ENCODE measurements around the gene KLHDC3.

Gene KLHDC3, protein sequence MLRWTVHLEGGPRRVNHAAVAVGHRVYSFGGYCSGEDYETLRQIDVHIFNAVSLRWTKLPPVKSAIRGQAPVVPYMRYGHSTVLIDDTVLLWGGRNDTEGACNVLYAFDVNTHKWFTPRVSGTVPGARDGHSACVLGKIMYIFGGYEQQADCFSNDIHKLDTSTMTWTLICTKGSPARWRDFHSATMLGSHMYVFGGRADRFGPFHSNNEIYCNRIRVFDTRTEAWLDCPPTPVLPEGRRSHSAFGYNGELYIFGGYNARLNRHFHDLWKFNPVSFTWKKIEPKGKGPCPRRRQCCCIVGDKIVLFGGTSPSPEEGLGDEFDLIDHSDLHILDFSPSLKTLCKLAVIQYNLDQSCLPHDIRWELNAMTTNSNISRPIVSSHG

DNA sequence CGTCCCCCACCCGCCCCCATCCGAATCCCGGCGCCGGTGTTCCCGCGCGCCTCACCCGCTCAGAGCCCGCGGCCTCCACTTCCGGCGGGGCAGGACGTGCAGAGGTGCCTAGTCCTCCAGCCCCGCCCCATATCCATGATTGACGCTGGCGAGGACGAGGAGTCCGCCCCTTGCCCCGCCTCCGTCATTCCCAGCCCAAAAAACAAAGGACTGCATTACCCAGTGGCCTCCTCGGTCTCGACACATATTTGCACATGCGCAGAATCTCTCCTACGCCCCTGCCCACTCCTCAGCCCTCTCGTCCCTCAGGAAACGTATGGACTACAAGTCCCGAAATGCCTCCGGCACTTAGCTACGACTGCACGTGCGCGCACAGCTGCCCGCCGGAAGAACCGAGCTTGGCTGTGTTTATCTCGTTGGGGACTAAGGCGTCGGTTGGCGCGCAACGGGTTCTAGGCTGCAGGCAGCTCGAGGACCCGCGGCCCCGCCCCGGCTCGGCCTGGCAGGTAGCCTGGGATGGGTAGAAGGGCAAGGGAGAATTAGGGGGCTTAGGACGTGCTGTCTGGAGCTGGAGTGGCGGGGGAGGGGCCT, at the start of gene KLHDC3, which contains the start of gene MEA1:
Gene KLHDC3 (plus strand): TSS at position 407 of the 591 bp plus-strand sequence. CDS start 2,944 bp downstream, outside the sequence.
Gene MEA1 (minus strand): TSS at position 104 of the 591 bp plus-strand sequence. CDS start 133 bp downstream, outside the sequence.
- DNase-seq = peak; percentile 99 to 100

DNA sequence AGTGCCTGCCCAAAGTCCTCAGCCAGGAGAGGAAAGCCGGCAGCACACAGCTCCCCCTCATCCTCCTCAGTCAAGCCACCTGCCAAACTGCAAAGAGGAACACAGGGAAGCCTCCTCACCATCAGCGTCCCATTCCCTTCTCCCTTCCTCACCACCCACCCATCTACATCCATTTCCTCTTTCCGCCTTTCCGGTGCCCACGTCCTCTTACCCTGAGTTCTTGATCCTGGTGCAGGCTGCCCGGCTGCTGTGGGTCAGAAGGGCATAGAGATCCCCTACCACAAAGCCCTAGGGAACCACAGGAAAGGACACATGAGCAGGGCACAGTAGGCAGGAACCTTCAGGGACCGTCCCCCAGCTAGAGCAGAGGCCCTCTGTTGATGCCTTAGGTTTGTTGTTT, 47.5 kb upstream of the KLHDC3 start:
- DNase-seq = no peak

DNA sequence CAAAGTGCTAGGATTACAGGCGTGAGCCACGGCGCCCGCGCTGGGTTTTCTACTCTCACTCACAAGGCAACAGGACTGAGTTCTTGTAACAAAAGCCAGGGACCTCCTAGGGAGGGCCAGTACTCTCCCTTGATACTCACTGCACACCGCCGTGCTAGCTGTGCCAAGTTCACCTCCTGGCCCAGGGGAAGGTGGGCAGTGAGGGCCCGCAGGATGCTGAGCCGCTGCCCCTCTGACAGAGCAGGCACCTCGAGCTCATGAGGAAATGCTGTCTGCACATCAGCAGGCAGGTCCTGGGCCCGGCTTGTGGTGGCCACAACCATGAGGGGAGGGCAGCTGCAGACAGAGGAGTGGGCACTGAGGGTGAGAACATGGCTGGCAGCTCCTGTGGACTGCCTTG, 46.8 kb upstream of the KLHDC3 start:
- no peak for DNase-seq

DNA sequence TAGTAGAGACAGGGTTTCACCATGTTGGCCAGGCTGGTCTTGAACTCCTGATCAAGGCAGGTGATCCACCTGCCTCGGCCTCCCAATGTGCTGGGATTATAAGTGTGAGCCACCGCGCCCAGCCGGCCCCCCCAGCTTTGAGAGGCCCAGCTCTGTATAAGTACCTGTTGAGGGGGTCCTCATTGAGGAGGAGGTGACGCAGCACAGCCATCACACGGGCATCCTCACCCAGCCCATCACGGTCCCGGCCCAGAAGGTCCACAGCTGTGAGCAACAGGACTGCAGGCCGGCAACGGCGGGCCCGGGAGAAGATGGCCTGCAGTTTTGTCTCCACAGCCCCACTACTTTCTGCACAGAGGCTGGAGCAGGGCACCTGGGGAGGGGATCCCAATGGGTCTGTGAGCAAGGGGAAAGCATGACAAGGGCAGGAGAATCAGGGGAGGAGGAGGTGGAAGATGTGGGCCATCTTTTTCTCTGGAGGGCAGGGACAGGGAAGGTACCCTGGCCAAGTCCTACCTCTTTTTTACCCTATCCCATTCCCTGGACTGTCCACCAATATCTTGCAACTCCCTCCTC, 45.8 kb upstream of the KLHDC3 start:
- no peak for DNase-seq

DNA sequence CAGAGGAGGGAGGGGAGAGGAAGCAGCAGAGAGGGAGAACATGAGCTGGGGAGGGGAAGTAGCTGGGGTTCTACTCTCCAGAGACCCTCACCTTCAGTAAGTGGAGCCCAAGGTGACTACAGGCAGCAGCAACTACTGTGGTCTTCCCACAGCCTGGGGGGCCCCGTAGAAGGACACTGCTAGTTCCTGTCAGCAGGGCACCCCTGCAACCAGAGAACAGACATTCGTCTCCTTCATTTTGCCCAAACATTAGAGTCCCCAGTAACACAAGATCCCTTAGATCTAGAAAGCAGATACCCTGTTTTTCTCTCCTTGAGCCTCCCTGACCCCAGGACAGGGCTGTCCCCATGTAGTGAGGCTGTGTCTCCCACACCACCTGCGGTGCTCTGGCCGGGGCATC, 45.3 kb upstream of the KLHDC3 start:
- DNase-seq = no peak

DNA sequence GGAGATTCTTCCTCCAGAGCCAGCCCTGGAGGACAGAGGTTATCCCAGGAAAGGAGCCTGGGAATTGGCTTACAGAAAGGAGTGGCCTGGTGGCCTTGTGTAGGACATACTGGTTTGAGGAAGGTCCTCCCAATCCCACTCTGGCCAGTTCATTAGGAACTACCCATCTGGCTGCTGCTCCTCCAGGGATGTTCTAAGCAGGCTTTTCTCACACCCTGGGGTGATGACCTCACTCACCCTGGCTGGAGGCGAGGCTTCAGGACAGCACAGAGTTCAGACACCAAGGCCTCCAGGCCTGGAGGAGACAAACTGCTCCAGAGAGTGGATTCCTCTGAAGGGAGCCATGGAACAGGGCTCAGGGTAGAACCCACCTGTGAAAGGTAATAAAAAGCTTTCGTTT, 44.6 kb upstream of the KLHDC3 start:
- no peak for DNase-seq

DNA sequence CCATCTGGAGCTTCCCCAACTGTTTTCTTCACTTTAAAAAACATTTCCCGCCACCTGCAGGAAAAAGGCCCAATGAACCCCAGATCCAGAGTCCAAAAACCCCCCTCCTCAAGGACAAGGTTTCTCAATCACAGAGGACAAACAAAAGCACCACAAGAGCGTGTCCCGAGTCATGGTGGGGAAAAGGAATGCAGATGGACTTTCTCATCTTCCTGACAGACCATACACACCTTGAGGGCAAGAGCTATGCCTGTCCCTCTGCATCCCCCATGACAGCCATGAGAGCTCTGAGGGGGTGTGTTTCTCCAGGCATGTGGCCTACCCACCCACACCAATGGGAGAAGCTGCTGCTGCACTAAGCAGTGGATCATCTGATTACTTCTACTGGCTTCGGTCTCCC, 44.1 kb upstream of the KLHDC3 start:
- no peak for DNase-seq

DNA sequence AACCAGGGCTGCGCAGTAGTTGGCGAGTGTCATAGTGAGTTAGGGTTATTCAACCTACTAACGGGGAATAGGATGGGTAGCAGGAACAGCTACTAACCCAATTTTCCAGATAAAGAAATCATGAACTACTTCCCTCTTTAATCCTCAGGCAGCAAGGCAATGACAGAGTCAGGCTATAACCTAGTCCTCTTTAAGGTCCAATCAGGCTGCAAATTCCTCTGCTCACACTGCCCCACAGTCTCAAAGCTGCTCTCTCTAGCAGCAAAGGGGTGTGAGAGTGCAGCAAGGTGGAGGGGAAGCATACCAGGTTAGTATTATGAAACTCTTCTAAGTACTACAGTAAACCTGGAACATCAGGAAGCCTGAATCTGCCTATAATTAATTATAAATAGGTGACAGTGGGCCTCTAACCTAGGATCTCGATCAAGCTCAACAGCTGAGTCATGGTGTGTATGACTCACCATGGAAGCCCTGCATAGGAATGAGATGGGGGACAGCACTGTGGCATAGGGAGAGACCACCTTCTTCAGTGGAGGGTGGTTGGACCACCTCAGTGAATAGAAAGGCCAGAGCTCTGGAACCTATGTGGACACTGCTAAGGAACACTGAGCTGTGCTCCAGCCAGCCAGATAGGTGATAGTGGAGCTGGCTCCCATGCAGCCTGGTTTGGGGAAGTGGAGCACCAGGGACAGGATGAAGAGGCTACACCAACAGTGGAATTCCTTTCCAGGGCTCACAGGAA, 43.0 kb upstream of the KLHDC3 start:
- DNase-seq = no peak

DNA sequence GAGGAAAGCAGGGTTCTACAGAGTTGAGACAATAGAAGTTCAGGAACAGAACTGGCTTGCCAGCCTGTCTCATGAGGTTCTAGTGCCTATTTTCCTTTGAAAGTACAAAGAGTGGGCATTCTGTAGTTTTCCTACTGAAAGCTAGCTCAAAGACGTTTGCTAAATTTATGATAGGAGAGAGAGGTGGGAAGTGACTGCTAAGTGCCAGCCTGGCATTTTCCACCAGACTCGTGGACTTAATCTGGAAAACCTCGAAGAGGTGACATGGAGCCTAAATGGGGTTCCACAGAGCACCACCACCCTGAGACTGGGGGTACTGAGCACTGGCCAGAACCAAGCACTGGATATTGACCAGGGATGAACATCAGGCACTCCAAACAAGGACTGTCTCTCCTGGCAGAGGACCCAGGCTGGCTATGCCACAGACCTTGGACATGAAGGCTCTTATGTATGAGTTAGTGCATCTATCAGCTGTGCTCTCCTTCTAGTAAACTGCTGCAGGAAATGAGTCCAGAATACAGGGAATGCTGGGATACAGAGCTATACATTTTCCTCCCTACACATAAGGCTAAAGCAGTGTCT, 42.2 kb upstream of the KLHDC3 start:
- DNase-seq = no peak

DNA sequence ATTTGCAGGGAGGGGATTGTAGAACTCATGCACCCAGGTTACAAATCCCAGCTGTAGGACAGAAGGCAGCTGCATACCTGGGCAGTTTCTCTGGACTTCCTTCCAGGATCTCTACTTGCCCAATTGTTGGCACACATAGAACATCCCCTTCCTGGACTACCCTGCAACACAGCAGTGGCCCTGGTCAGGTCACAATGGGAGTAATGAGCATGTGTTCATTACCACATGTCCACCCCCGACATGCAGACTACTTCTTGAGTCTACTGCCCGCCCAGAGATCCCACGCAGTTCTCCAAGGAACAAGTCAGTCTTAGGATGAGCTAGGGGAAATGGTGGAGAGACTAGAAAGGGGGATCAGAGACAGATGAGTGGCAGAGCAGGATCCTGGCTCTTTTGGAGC, 40.1 kb upstream of the KLHDC3 start:
- DNase-seq = no peak

DNA sequence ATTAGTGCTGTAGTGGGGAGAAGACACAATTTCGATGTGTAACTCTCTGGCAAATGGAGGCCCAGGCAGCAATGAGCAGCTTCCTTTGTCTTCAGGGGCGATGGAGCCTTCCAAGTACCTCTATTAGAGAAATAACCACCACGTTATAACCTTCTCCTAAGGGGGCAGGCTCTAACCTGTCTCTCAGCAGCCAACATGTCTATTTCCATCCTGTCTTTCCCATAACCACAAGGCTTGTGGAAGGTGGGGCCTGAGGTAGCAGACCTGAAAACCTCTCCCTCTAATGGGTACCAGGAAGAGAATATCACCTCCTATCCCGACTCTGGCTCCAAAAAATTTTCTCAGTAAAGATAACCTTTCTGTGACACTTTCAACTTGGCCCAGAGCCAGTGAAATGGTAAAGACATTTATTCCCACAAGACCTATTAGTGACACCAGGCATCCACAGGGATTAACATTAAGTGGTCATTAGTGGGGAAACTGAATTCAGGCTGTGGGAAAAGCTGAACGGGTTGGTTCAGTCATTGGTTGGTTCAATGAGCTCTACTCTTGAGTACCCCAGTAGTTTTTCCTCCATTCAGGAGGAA, 39.0 kb upstream of the KLHDC3 start:
- DNase-seq = no peak

DNA sequence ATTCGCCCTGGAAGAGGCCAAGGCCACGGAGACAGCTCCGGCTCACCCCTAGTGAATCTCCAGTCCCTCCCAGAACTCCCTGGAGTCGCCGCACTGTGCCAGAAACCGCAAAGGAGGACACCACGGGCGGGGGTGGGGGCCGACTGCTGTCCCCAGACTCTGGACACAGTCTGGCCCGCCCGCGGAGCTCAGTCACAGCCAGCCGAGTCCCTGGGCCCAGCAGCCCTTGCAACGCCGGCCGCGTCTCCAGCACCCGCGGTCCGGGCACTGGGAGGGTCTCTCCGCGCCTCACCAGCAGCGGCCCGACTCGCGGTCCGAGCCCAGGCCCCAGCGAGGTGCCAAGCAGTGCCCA, 35.6 kb upstream of the KLHDC3 start:
- DNase-seq = peak in 1 of 2 experiments; percentile 36

DNA sequence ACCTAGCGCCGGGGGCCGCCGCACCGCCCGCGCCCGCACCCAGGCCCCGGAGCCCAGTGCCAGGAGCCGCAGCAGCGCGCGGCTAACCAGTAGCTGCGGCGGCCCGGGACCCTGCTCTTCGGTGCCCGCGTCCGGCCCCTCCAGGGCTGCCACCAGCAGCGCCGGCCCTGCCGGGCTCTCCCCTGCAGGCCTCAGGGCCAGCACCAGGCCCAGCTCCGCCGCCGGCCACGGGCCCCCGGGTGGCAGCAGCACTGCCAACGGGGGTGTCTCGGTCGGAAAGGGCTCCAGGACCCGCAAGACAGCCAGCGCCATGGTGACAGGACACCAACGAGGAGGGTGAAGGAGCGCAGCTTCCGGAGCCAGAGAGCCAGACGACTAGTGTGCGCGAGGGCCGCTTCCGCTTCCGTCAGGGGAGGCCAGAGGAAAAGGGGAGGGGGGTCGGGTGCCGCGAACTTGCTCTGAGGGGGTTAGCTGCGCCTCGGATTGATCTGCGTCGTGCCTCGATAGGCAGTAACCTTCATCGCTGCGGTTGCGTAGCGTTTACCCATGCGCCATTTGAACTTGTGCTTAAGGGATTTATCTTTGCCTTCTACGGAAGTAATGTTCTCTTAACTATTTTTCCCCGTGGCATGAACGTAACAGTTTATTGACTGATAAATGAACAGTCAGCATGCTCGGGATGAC, 35.1 kb upstream of the KLHDC3 start, which contains the start of gene PEX6:
Gene PEX6 (minus strand): TSS at position 343 of the 684 bp plus-strand sequence. CDS start 31 bp downstream, at position 312.
- peak; percentile 88 to 90 for DNase-seq

DNA sequence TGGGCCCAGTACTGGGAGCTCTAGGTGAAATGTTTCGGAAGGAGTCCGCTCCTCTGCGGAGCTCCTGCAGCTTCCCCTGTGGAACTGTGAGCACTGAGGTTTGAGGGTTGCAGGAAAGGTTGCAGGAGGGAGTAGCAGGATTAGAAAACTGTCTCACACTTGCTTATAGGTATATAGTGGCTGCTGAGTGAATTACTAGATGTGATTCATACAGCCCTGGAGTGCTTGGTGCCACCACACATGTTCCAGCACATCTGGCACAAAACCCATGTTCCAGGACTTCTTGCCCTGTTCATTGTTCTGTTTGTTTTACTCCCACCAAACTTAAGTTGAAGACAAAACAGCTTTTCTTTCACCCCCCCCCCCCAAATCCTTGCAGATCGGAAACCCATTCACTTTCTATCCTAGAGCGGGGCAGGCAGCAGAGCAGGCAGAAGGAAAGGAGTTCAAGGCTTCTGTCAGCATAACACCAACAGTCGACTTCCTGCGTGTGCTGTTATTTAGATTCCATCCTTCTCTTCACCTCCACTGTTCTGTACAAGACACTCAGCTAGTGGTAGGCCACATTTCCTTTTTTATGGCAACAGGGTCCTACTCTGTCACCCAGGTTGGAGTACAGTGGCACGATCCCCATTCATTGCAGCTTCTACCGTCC, 34.4 kb upstream of the KLHDC3 start:
- DNase-seq = no peak

DNA sequence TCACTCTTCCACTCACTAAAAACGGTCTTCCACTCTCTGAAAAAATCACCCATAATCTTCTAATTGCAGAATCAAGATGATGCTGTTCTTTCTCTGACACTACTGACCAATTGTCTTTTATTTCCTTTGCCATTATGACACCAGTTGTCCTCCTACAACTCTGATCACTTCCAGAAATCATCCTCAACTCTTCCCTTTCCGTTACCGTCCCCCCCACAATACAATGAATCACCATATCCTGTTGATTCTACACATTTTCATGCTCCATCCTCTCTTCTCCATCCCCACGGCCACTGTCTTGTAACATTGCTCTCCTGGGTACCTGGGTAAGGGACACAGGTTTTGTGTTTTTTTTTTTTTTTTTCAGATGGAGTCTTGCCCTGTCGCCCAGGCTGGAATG, 32.2 kb upstream of the KLHDC3 start:
- DNase-seq = no peak

DNA sequence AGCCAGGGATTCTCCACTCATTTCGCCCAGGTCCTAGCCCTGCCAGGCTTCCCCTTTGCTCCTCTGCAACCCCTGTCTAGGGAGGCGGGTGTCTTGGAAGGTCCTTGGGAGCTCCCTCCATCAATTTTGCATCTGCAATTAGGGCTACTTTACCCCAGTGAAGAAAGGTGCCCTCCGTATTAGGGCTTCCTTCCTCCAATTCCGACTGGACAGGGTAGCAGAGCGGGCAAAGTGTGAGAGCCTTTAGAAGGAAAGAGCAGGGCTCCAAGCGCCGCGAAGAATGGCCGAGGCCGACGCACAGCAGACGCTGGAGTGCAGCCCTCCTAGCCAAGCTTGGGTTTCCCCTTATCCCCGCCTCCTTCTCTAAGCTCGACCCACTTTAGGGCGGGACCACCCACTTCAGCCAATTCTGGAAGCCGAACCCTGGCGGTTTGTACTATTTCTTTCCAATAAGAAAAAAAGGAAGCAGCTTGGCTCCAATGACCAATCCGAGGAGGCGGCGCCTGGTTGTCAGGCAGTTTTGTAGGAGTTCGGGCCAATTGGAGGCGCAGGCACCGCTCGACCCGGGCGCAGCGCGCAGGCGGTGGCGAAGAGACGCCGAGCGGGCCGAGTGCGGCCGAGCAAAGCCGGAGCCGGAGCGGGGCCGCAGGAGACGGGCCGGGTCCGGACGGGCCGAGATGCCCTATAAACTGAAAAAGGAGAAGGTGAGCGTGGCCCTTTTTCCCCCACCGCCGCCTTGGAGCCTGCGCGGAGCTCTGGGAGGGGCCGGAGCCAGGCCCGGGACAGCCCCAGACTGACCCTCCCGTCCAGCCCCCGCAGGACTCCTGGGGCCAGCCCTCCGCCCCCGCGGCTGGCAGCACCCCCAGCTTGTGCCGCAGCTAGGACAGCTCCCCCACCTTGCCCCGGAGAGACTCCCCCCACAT, 29.8 kb upstream of the KLHDC3 start, which contains the start of gene PPP2R5D:
Gene PPP2R5D (plus strand): TSS at position 570 of the 923 bp plus-strand sequence. CDS start 108 bp downstream, at position 678.
- DNase-seq = peak; percentile 98

DNA sequence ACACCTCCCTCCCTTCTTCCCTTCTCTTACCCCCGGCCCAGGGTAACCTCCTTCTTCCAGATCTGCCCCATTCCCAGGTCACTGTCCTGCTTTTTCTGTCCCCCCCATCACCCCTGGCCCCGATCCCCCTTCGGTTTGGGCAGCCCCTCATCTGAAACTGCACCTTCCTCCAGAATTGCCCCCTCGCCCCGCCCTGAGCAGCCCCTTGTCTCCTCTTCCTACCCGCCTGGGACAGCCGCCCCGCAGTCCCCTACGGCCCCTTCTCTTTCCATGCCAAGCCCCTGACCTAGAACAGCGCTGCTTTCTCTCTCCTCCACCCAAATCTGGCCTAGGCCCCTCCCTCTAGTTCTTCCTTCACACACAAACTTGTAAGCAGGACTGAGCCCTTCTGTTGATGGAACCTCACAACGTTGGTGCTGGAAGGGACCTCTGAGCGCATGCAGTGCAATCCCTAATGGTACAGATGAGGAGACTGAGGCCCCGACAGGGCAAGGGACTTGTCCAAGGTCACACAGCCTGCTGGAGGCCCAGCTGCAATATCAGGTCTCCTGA, 29.0 kb upstream of the KLHDC3 start:
- peak in 1 of 2 experiments; percentile 26 for DNase-seq

DNA sequence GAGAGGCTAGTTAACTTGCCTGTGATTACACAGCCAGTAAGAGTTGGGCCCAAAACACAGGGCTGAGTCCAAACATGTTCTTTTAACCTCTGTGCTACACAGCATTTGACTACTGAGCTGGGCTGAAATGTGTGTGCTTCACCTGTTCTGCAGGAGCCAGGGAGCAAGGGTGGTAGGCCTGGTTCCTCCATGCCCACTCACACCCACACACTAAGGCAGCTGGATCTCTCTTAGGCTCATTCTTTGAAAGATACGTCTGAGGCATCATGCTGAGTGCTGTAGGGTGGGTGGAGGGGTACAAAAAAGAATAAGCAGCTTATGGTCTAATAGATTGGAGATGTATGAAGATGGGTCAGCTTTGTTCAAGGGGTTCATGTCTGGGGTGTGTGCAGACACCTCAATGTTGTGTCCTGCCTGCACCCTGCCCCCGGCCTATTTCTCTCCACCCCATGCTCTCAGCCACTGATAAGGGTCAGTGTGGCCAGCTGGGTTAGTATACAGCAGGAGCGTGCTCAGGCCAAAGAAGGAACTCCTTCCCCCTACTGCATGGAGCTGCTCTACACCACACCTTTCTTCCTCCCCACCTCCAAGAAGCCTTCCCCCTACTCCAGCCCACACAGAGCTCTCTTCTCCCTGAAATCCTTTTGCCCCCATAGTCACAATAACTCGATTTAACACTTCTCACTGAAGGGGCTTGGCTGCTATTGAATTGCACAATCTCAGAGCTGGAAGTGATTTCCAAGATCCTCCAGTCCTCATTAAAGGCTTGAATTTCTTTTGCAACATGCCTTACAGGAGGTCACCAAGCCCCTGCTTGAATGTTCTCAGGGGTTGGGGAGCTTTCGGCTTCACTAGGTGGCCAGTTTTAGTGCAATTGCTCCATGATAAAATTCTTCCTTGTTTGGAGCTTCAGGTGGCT, 26.3 kb upstream of the KLHDC3 start:
- DNase-seq = no peak

All from activated CD4-positive, alpha-beta T cell treated with anti-CD3 and anti-CD28 coated beads, Interleukin-2, amount 50 U/mL, for 48 hours (primary cell).